Mucosa of rectum (tissue), 2 donors: ENCODE data around the gene ATP10D.
A peak's percentile ranks its signal among the peaks of the same experiment; 100 is the strongest.

Experiments
- H3K27ac ChIP-seq, 2 donors: one replicate each; pipeline ENCODE4 v1.7.0; 2013; ENCODE audit warnings: inconsistent platforms in 2 of 2, low read depth in 2 of 2, low read length in 2 of 2
- H3K27me3 ChIP-seq, 2 donors: one replicate each; pipeline ENCODE4 v1.7.0; 2013; ENCODE audit warnings: low read length in 2 of 2; ENCODE audit not compliant: control insufficient read depth in 2 of 2, insufficient read depth in 2 of 2
- H3K36me3 ChIP-seq, 2 donors: one replicate each; pipeline ENCODE4 v1.7.0; 2013; ENCODE audit warnings: low read length in 2 of 2; ENCODE audit not compliant: control insufficient read depth in 2 of 2, insufficient read depth in 2 of 2
- H3K4me1 ChIP-seq, 2 donors: one replicate each; pipeline ENCODE4 v1.7.0; 2013; ENCODE audit warnings: low read length in 2 of 2, mild to moderate bottlenecking in 1 of 2; ENCODE audit not compliant: control insufficient read depth in 2 of 2, insufficient read depth in 2 of 2
- H3K4me3 ChIP-seq, 2 donors: one replicate each; pipeline ENCODE4 v1.7.0; 2013; ENCODE audit warnings: low read length in 2 of 2
- H3K9ac ChIP-seq, 2 donors: one replicate each; pipeline ENCODE4 v1.7.0; 2013; ENCODE audit warnings: low read length in 2 of 2, low read depth in 1 of 2, mild to moderate bottlenecking in 1 of 2
- H3K9me3 ChIP-seq, 2 donors: one replicate each; pipeline ENCODE4 v1.7.0; 2013; ENCODE audit warnings: low read length in 2 of 2; ENCODE audit not compliant: control insufficient read depth in 2 of 2
- donor health status: healthy.
- donor health status: Normal muscosa, but diverticular disease.

Gene ATP10D

DNA sequence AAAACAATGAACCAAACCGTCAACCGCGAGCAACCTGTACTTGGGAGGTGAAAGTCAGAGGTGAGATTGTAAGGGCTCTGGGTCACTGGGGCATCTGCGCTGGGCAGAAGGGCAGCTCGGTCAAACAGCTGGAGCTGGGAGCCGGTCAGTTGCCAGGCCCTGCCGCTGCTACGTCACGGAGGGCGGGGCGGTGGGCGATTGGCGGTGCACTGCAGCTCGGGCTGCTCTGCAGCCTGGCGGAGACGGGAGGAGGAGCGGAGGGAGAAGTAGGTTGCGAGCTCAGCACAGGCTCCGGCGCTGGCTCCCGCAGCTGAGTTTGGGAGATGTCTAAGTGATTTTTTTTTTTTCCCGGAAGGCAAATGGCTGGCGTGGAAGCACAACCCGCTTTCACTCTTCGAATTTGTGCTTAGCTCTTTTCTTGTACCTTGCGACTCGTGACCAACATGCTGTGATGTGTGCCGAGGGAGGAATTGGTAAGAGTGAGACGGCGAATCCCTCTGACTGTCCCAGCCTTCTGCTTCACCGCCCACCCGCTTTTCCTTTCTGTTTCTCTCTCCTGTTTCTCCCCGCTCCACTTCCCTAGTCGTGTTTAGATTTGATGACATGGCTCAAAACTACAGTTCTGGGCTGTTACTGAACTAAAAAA is at the start of gene ATP10D:
Gene ATP10D (plus strand): TSS at position 229 of the 646 bp plus-strand sequence. CDS start 27,266 bp downstream, outside the sequence.
- H3K36me3 ChIP-seq, result no peaks in the 10 kb centered on the region
- peaks cover 0 to 6% of the 10 kb centered on the region in 2 donors for H3K4me1 ChIP-seq
- H3K4me3 ChIP-seq, result peak within 1 kb of the TSS; percentile 86 to 94
- no peaks in the 10 kb centered on the region for H3K27me3 ChIP-seq
- H3K27ac ChIP-seq, result peak within 1 kb of the TSS; percentile 85 to 92
- H3K9ac ChIP-seq, result peak within 1 kb of the TSS; percentile 70 to 89
- H3K9me3 ChIP-seq, result no peaks in the 10 kb centered on the region

DNA sequence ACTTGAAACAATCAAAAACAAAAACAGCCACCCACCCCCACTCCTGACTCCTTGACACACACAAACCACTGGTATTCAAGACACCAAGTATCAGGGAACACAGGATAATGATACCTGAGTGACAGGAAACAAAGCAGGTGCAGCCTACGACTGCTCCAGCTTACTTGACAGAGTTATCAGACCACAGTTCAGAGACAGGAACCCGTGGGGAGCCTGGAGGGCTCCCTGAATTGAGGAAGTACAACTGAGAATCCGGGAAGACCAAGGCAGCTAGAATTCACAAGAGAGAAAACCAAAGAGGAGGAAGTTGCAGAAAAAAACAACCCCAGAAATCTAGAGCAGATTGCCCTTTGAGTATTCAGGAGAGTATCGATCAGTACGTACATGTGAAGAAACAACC is 42.1 kb upstream of the ATP10D start:
- no peak overlapping the region for H3K9ac ChIP-seq
- no peaks in the 10 kb centered on the region for H3K36me3 ChIP-seq
- H3K9me3 ChIP-seq, result no peaks in the 10 kb centered on the region
- H3K4me3 ChIP-seq, result no peak overlapping the region
- H3K4me1 ChIP-seq, result no peaks in the 10 kb centered on the region
- no peaks in the 10 kb centered on the region for H3K27me3 ChIP-seq
- no peak overlapping the region for H3K27ac ChIP-seq

DNA sequence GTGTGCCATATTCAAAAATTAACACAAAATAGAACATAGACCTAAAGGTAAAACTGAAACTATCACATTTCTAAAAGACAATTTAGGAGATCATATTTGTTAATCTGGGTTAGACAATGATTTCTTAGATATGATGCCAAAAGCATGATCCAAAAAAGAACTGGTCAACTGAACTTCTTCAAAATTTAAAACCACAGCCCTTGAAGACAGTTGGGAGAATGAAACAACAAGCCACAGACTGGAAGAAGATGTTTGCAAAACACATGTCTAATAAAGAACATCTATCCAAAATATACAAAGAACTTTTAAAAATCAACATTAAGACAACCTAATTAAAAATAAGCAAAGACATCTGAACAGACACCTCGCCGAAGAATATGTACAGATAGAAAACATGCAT is 41.0 kb upstream of the ATP10D start:
- Histone ChIP-seq H3K4me1 (no peaks in the 10 kb centered on the region), H3K4me3 (no peak overlapping the region), H3K27ac (no peak overlapping the region), H3K9me3 (no peaks in the 10 kb centered on the region), H3K36me3 (no peaks in the 10 kb centered on the region), H3K9ac (no peak overlapping the region), H3K27me3 (no peaks in the 10 kb centered on the region)

DNA sequence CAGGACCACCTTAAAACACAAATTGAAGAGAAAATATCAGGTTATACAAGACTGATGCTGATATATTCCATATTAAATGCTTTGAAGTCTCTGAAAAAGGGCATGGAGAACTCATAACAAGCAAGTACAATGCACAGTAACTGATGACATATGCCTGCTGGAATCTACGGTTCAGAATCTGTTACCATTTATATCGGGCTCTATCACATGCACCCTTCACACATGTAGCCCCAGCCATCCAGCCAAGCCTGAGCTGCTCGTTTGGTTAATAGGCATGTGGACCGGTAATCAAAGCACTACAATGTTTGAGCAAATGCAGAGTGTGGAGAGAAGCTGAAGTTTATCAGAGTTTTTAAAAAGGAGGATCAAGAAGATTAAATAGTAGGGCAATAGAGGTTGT is 33.4 kb upstream of the ATP10D start:
- H3K9me3 ChIP-seq, result no peaks in the 10 kb centered on the region
- no peak overlapping the region for H3K27ac ChIP-seq
- no peaks in the 10 kb centered on the region for H3K4me1 ChIP-seq
- H3K9ac ChIP-seq, result no peak overlapping the region
- no peaks in the 10 kb centered on the region for H3K27me3 ChIP-seq
- H3K36me3 ChIP-seq, result peaks cover 11 to 20% of the 10 kb centered on the region in 2 donors
- no peak overlapping the region for H3K4me3 ChIP-seq

- Histone ChIP-seq H3K27me3 (no peaks in the 10 kb centered on the region), H3K27ac (peak overlapping the region; percentile 73 to 81), H3K9ac (peak overlapping the region; percentile 76 to 92), H3K9me3 (no peaks in the 10 kb centered on the region), H3K4me1 (peaks cover 0 to 7% of the 10 kb centered on the region in 2 donors), H3K4me3 (peak overlapping the region; percentile 79 to 95), H3K36me3 (peaks cover 0 to 4% of the 10 kb centered on the region in 2 donors)
Observed at GRCh38 chr4:47462799-47463234, 22.3 kb upstream of the ATP10D start.

- H3K27ac ChIP-seq, result peak within 1 kb of the TSS; percentile 73 to 81
- no peaks in the 10 kb centered on the region for H3K27me3 ChIP-seq
- peaks cover 0 to 7% of the 10 kb centered on the region in 2 donors for H3K4me1 ChIP-seq
- H3K9ac ChIP-seq, result peak within 1 kb of the TSS; percentile 76 to 92
- H3K36me3 ChIP-seq, result peaks cover 0 to 4% of the 10 kb centered on the region in 2 donors
- H3K4me3 ChIP-seq, result peak within 1 kb of the TSS; percentile 79 to 95
- H3K9me3 ChIP-seq, result no peaks in the 10 kb centered on the region
Observed at GRCh38 chr4:47463235-47463956, 21.7 kb upstream of the ATP10D start, which contains the start of gene COMMD8. Gene COMMD8, minus strand, starts transcription at chr4:47463702. Its CDS starts 51 bp downstream, at chr4:47463651.

DNA sequence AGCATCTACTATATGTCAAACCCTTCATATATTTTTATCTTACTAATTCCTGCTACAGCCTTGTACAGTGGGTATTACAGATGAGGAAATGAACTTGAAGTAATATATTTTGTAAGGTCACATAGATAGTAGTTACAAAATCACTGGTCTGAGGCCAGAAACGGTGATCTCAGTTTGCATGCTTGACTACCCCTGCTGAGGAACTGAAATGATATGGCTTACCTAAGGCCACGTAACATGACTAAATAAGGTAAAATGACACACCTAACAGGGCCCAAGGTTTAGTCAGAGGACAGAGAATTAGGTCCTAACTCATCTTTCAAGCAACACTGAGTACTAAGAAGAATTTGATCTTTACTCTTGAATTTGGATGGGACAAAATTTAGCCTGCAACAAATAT is 20.1 kb upstream of the ATP10D start:
- H3K9ac ChIP-seq, result no peak overlapping the region
- H3K4me3 ChIP-seq, result no peak overlapping the region
- H3K27me3 ChIP-seq, result no peaks in the 10 kb centered on the region
- H3K27ac ChIP-seq, result no peak overlapping the region
- H3K4me1 ChIP-seq, result peaks cover 0 to 7% of the 10 kb centered on the region in 2 donors
- H3K36me3 ChIP-seq, result no peaks in the 10 kb centered on the region
- no peaks in the 10 kb centered on the region for H3K9me3 ChIP-seq

DNA sequence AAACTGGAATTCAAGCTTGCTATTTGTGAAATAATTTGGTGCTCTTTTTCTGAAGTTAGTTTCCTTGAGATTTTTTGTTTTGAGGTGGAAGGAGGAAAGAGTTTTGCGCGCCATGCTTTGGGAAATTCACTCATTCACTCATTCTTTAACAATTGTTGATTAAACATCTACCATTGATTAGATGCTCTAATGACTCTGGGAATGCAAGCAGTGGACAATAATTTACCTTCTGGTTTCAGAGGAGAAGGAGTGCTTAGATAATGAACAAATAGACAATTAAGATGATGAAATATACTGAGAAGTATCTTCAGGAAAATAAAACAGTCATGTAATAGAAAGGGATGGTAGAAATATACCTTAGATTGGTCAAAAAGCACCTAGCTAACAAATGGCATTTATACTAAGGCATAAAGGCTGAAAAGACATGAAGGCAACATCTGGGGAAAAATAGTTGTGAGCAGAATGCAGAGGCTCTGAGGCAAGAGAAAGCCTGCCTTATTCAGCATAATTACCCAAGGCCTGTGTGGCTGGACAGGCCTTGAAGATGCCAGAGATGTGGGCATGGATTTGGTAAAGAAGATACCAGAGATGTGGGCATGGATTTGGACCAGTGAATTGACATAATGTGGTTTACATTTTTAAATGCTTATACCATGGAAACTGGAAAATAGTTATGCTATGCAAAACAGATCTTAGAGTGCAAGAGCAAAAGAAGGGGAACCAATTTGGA is 18.9 kb upstream of the ATP10D start:
- no peaks in the 10 kb centered on the region for H3K27me3 ChIP-seq
- no peak overlapping the region for H3K9ac ChIP-seq
- H3K9me3 ChIP-seq, result no peaks in the 10 kb centered on the region
- H3K4me1 ChIP-seq, result peaks cover 0 to 7% of the 10 kb centered on the region in 2 donors
- H3K27ac ChIP-seq, result no peak overlapping the region
- no peak overlapping the region for H3K4me3 ChIP-seq
- H3K36me3 ChIP-seq, result no peaks in the 10 kb centered on the region

DNA sequence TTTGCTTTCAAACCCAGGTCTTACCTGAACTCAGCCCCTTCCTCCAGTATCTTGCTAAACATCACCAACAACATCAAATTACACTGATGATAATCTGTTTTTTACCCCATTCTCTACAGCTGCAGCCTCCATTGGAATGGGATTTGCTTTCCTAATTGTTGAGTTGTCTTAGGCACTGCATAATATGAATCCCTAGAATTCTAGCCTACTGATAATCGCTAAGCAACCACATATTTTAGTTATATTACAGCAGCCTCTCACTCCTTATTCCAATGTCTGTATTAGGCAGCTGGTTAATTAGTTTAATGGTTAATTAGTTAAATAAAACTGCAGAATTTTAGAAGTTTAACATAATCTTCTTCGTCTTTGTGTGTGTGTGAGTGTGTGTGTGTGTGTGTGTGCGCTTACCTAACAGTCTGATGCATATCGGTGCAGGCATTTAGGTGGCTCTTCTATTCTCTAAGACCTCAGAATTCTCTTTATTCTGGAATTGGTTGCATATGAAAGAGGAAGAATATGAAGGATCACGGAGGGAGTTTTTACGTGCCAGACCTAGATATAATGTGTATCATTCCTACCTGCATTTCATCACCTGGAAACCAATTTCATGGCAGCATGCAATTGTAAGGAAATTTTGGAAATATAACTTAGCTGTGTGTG is 16.2 kb upstream of the ATP10D start:
- Histone ChIP-seq H3K27ac (no peak overlapping the region), H3K4me1 (no peaks in the 10 kb centered on the region), H3K9me3 (no peaks in the 10 kb centered on the region), H3K9ac (no peak overlapping the region), H3K4me3 (no peak overlapping the region), H3K27me3 (no peaks in the 10 kb centered on the region), H3K36me3 (no peaks in the 10 kb centered on the region)
